GM23338 (cell line): Measurements from ENCODE around the gene TOR2A.

Experiments used
- CREB1 ChIP-seq: fragments of 250-450 bp; sonication (Bioruptor Pico); IDR thresholded peaks from 2 replicates; pipeline ENCODE4 v1.5.0; 2020; ENCODE audit warnings: low read depth, mild to moderate bottlenecking, moderate library complexity
- CTCF ChIP-seq, 2 experiments: fragments of 200-600 bp in 1 of 2; sonication (generic) in 1 of 2; conservative IDR thresholded peaks; 2 replicates each; pipeline versions ENCODE4 v1.5.1 to v1.6.1; 2016 to 2017; ENCODE audit warnings: antibody characterized with exemption in 2 of 2, low read depth in 2 of 2, mild to moderate bottlenecking in 2 of 2, moderate library complexity in 1 of 2
- ETS1 ChIP-seq: IDR thresholded peaks from 2 replicates; pipeline ENCODE4 v1.6.1; 2016; ENCODE audit warnings: antibody characterized with exemption
- EZH2 ChIP-seq: fragments of 200-600 bp; sonication (generic); IDR thresholded peaks from one replicate; pipeline ENCODE4 v1.8.0; 2017; ENCODE audit warnings: antibody characterized with exemption, mild to moderate bottlenecking, low read depth; ENCODE audit not compliant: unreplicated experiment
- EZH2phosphoT487 ChIP-seq: fragments of 200-600 bp; sonication (generic); IDR thresholded peaks from one replicate; pipeline ENCODE4 v1.8.1; 2018; ENCODE audit warnings: antibody characterized with exemption; ENCODE audit not compliant: unreplicated experiment
- JUNB ChIP-seq: IDR thresholded peaks from one replicate; pipeline ENCODE4 v1.6.1; 2016; ENCODE audit warnings: antibody characterized with exemption; ENCODE audit not compliant: unreplicated experiment
- NANOG ChIP-seq: IDR thresholded peaks from 2 replicates; pipeline ENCODE4 v1.6.1; 2016; ENCODE audit warnings: antibody characterized with exemption, borderline replicate concordance
- POLR2AphosphoS5 ChIP-seq: IDR thresholded peaks from 2 replicates; pipeline ENCODE4 v1.6.1; 2016; ENCODE audit warnings: antibody characterized with exemption, low read depth
- REST ChIP-seq: IDR thresholded peaks from one replicate; pipeline ENCODE4 v1.6.1; 2018; ENCODE audit warnings: antibody characterized with exemption; ENCODE audit not compliant: unreplicated experiment
- STAT1 ChIP-seq: IDR thresholded peaks from one replicate; pipeline ENCODE4 v1.6.1; 2016; ENCODE audit warnings: antibody characterized with exemption; ENCODE audit not compliant: unreplicated experiment
- ZNF114 ChIP-seq: fragments of 250-450 bp; sonication (Bioruptor Pico); IDR thresholded peaks from 2 replicates; pipeline ENCODE4 v1.5.0; 2020; ENCODE audit warnings: mild to moderate bottlenecking, moderate library complexity
- ZNF331 ChIP-seq: fragments of 250-450 bp; sonication (Bioruptor Pico); IDR thresholded peaks from 2 replicates; pipeline ENCODE4 v1.5.0; 2020; ENCODE audit warnings: low read depth, mild to moderate bottlenecking, moderate library complexity

- no peak for TF ChIP-seq CTCF (conservative IDR thresholded peaks at IDR 0.05; ENCODE audit: low read depth in 2 of 2)
- no peak for TF ChIP-seq EZH2
- no peak for TF ChIP-seq STAT1
- no peak for TF ChIP-seq EZH2phosphoT487
- TF ChIP-seq REST: no peak
- TF ChIP-seq POLR2AphosphoS5: no peak
- no peak for TF ChIP-seq CREB1
- TF ChIP-seq JUNB: no peak
- no peak for TF ChIP-seq ZNF114 (CRISPR knock-in tag)
- no peak for TF ChIP-seq ZNF331 (CRISPR knock-in tag)
- TF ChIP-seq ETS1: no peak
- TF ChIP-seq NANOG: no peak
Observed at GRCh38 chr9:127733614-127734013, 1.5 kb downstream of the TOR2A start.
